K562 (cell line): ENCODE measurements around the gene TCF4. TPM values are rescaled to one million over a fixed set of nuclear protein-coding genes. Genes with fewer than 3 reads are reported as not detected.
A peak's percentile ranks its signal among the peaks of the same experiment; 100 is the strongest.

Experiments used
- BCL6 ChIP-seq: fragments of 250-450 bp; sonication (Bioruptor Pico); IDR thresholded peaks from 2 replicates; pipeline ENCODE4 v1.4.0; 2020
- EP300 ChIP-seq: IDR thresholded peaks from 2 replicates; pipeline ENCODE4 v1.6.1; 2012; ENCODE audit warnings: low read length, improper control_type of control experiment
- HMG20B ChIP-seq: fragments of 250-450 bp; sonication (Bioruptor Pico); IDR thresholded peaks from 2 replicates; pipeline ENCODE4 v1.5.0; 2021; ENCODE audit warnings: mild to moderate bottlenecking
- L3MBTL2 ChIP-seq: fragments of 450-650 bp; IDR thresholded peaks from 2 replicates; pipeline ENCODE4 v1.6.1; 2016; ENCODE audit warnings: mild to moderate bottlenecking, moderate library complexity
- MCM3 ChIP-seq: fragments of 450-650 bp; IDR thresholded peaks from 2 replicates; pipeline ENCODE4 v1.6.1; 2016
- NELFE ChIP-seq: IDR thresholded peaks from 2 replicates; pipeline ENCODE4 v1.6.1; 2011; ENCODE audit warnings: mild to moderate bottlenecking; ENCODE audit not compliant: insufficient read depth, insufficient read length
- NFYB ChIP-seq: IDR thresholded peaks from 2 replicates; pipeline ENCODE4 v1.6.1; 2011; ENCODE audit warnings: mild to moderate bottlenecking, moderate library complexity; ENCODE audit not compliant: insufficient read length; ENCODE audit errors: extremely low read depth
- PHTF2 ChIP-seq: fragments of 250-450 bp; sonication (Bioruptor Pico); IDR thresholded peaks from 2 replicates; pipeline ENCODE4 v1.5.0; 2021; ENCODE audit warnings: mild to moderate bottlenecking
- SLC30A9 ChIP-seq: fragments of 250-450 bp; sonication (Bioruptor Pico); IDR thresholded peaks from 2 replicates; pipeline ENCODE4 v1.8.0; 2022; ENCODE audit warnings: mild to moderate bottlenecking, moderate library complexity
- TAF15 ChIP-seq: fragments of 200-400 bp; formaldehyde crosslinking; IDR thresholded peaks from 2 replicates; pipeline ENCODE4 v1.6.1; 2017; ENCODE audit warnings: mild to moderate bottlenecking, low read depth, low read length, moderate library complexity
- TAF7 ChIP-seq: fragments of 450-650 bp; IDR thresholded peaks from 2 replicates; pipeline ENCODE4 v1.6.1; 2016; ENCODE audit warnings: missing genetic modification characterization, missing compliant biosample characterization
- ZNF146 ChIP-seq: IDR thresholded peaks from one replicate; pipeline ENCODE4 v1.6.1; 2018; ENCODE audit warnings: missing compliant biosample characterization; ENCODE audit not compliant: unreplicated experiment
- ZNF23 ChIP-seq: fragments of 250-450 bp; sonication (Bioruptor Pico); IDR thresholded peaks from 2 replicates; pipeline ENCODE4 v1.4.0; 2020; ENCODE audit warnings: mild to moderate bottlenecking
- ZNF253 ChIP-seq: fragments of 250-450 bp; sonication (Bioruptor Pico); conservative IDR thresholded peaks from 2 replicates; pipeline ENCODE4 v1.6.1; 2021; ENCODE audit warnings: mild to moderate bottlenecking
- ZNF3 ChIP-seq: fragments of 250-450 bp; sonication (Bioruptor Pico); IDR thresholded peaks from 2 replicates; pipeline ENCODE4 v1.5.0; 2021; ENCODE audit warnings: mild to moderate bottlenecking, moderate library complexity
- polyA plus RNA-seq, 8 experiments: library from polyadenylated mRNA; depleted of rRNA in 4 of 8; stranded (reverse) in 5 of 8; unstranded in 3 of 8; fragments of >200 nt; fragmentation: Nextera tagmentation in 2 of 8; fragmentation: Illumina TruSeq in 1 of 8; extraction: Ambion mirVana in 2 of 8; extraction: Trizol in 1 of 8; gene quantifications; 2 replicates each; pipeline versions ENCODE4 v1.2.1 to v1.2.3, GENCODE V29; 2011 to 2014; ENCODE audit warnings: inconsistent platforms in 1 of 8, missing spikeins in 1 of 8
- total RNA-seq, 7 experiments: library from RNA; depleted of rRNA in 6 of 7; stranded (reverse); fragments of >200 nt in 6 of 7; fragmentation: Illumina TruSeq in 2 of 7; extraction: Trizol in 2 of 7; gene quantifications; 2 replicates each; pipeline versions ENCODE4 v1.2.1 to v1.2.3, GENCODE V29; 2011 to 2021; ENCODE audit warnings: low replicate concordance in 1 of 7
- TF ChIP-seq, protein P1 (sequence below): fragments of 450-650 bp; formaldehyde crosslinking; IDR thresholded peaks from 2 replicates; pipeline ENCODE4 v1.4.0; 2022; ENCODE audit warnings: missing genetic modification characterization
- TF ChIP-seq, protein P2 (sequence below): fragments of 250-450 bp; sonication (Bioruptor Pico); IDR thresholded peaks from 2 replicates; pipeline ENCODE4 v1.5.0; 2020; ENCODE audit warnings: mild to moderate bottlenecking, borderline replicate concordance
- TF ChIP-seq, protein P3 (sequence below): IDR thresholded peaks from 2 replicates; pipeline ENCODE4 v1.6.1; 2011; ENCODE audit not compliant: insufficient read length; ENCODE audit errors: extremely low read depth
- TF ChIP-seq, protein P4 (sequence below): sonication (generic); formaldehyde crosslinking; IDR thresholded peaks from 2 replicates; pipeline ENCODE4 v1.8.1; 2023; ENCODE audit warnings: mild to moderate bottlenecking, missing genetic modification reagents
- TF ChIP-seq, protein P5 (sequence below): fragments of 250-450 bp; sonication (Bioruptor Pico); IDR thresholded peaks from 2 replicates; pipeline ENCODE4 v1.4.0; 2020; ENCODE audit warnings: borderline replicate concordance
- TF ChIP-seq, protein P6 (sequence below): fragments of 450-650 bp; IDR thresholded peaks from 2 replicates; pipeline ENCODE4 v1.6.1; 2016

TCF4 gene
- total and polyA plus RNA-seq, 9 of the 15 experiments (the other 6 are each of a cell fraction or from before 2014, with no cell fraction given) = 4.8 to 24.7 (median 15.2) TPM

DNA sequence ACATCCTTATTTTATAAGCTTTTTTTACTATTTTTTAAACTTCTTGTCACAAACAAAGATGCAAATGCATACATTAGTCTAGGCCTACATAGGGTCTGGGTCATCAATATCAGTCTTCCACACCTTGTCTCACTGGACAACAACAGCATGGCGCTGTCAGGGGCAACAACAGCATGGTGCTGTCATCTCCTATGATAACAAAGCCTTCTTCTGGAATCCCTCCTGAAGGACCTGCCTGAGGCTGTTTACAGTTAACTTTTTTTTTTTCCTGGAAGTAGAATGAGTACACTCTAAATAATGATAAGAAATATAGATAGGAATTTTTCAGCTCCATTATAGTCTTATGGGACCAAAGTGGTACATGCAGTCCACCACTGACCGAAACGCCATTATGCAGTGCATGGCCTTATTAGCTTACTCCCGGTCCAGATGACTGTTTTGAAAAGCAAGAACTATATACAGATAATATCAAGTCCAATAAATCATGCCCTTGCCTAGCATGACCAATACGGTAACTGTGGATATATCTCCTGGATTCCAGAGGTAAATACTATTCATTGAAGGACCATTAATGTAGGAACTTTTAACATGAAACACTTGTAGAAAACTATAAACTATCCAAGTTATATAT is 38.4 kb downstream of the TCF4 start (continued):
- TF ChIP-seq, protein P1, sequence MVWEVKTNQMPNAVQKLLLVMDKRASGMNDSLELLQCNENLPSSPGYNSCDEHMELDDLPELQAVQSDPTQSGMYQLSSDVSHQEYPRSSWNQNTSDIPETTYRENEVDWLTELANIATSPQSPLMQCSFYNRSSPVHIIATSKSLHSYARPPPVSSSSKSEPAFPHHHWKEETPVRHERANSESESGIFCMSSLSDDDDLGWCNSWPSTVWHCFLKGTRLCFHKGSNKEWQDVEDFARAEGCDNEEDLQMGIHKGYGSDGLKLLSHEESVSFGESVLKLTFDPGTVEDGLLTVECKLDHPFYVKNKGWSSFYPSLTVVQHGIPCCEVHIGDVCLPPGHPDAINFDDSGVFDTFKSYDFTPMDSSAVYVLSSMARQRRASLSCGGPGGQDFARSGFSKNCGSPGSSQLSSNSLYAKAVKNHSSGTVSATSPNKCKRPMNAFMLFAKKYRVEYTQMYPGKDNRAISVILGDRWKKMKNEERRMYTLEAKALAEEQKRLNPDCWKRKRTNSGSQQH = no peak
- TF ChIP-seq, protein P2, sequence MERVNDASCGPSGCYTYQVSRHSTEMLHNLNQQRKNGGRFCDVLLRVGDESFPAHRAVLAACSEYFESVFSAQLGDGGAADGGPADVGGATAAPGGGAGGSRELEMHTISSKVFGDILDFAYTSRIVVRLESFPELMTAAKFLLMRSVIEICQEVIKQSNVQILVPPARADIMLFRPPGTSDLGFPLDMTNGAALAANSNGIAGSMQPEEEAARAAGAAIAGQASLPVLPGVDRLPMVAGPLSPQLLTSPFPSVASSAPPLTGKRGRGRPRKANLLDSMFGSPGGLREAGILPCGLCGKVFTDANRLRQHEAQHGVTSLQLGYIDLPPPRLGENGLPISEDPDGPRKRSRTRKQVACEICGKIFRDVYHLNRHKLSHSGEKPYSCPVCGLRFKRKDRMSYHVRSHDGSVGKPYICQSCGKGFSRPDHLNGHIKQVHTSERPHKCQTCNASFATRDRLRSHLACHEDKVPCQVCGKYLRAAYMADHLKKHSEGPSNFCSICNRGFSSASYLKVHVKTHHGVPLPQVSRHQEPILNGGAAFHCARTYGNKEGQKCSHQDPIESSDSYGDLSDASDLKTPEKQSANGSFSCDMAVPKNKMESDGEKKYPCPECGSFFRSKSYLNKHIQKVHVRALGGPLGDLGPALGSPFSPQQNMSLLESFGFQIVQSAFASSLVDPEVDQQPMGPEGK = no peak
- TF ChIP-seq, protein P3, sequence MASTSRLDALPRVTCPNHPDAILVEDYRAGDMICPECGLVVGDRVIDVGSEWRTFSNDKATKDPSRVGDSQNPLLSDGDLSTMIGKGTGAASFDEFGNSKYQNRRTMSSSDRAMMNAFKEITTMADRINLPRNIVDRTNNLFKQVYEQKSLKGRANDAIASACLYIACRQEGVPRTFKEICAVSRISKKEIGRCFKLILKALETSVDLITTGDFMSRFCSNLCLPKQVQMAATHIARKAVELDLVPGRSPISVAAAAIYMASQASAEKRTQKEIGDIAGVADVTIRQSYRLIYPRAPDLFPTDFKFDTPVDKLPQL = no peak
- no peak for TF ChIP-seq NELFE
- TF ChIP-seq ZNF23 (CRISPR knock-in tag) = no peak
- TF ChIP-seq, protein P4, sequence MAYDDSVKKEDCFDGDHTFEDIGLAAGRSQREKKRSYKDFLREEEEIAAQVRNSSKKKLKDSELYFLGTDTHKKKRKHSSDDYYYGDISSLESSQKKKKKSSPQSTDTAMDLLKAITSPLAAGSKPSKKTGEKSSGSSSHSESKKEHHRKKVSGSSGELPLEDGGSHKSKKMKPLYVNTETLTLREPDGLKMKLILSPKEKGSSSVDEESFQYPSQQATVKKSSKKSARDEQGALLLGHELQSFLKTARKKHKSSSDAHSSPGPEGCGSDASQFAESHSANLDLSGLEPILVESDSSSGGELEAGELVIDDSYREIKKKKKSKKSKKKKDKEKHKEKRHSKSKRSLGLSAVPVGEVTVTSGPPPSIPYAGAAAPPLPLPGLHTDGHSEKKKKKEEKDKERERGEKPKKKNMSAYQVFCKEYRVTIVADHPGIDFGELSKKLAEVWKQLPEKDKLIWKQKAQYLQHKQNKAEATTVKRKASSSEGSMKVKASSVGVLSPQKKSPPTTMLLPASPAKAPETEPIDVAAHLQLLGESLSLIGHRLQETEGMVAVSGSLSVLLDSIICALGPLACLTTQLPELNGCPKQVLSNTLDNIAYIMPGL (CRISPR knock-in tag) = no peak
- TF ChIP-seq ZNF253 (CRISPR knock-in tag) = no peak
- no peak for TF ChIP-seq HMG20B
- no peak for TF ChIP-seq MCM3
- TF ChIP-seq TAF15 = no peak
- TF ChIP-seq L3MBTL2 = peak; percentile 13; the same call in 1 of the 2 replicates
- no peak for TF ChIP-seq BCL6 (CRISPR knock-in tag)
- TF ChIP-seq ZNF3 = no peak
- no peak for TF ChIP-seq ZNF146 (CRISPR knock-in tag)
- TF ChIP-seq SLC30A9 = no peak
- no peak for TF ChIP-seq NFYB
- TF ChIP-seq, protein P5, sequence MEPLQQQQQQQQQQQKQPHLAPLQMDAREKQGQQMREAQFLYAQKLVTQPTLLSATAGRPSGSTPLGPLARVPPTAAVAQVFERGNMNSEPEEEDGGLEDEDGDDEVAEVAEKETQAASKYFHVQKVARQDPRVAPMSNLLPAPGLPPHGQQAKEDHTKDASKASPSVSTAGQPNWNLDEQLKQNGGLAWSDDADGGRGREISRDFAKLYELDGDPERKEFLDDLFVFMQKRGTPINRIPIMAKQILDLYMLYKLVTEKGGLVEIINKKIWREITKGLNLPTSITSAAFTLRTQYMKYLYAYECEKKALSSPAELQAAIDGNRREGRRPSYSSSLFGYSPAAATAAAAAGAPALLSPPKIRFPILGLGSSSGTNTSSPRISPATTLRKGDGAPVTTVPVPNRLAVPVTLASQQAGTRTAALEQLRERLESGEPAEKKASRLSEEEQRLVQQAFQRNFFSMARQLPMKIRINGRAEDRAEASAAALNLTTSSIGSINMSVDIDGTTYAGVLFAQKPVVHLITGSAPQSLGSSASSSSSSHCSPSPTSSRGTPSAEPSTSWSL = no peak
- TF ChIP-seq, protein P6, sequence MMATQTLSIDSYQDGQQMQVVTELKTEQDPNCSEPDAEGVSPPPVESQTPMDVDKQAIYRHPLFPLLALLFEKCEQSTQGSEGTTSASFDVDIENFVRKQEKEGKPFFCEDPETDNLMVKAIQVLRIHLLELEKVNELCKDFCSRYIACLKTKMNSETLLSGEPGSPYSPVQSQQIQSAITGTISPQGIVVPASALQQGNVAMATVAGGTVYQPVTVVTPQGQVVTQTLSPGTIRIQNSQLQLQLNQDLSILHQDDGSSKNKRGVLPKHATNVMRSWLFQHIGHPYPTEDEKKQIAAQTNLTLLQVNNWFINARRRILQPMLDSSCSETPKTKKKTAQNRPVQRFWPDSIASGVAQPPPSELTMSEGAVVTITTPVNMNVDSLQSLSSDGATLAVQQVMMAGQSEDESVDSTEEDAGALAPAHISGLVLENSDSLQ = peak; percentile 49
- TF ChIP-seq PHTF2 (CRISPR knock-in tag) = no peak
- TF ChIP-seq TAF7 = no peak
- TF ChIP-seq EP300 = peak; percentile 55; the same call in 1 of the 2 replicates
